Measurements from ENCODE around the gene GIPR.

GRCh38 chr19:45729800-45730290 lies 61.8 kb downstream of the GIPR start:
- TF ChIP-seq ZNF114 (CRISPR knock-in tag; IDR thresholded peaks at IDR 0.05) (no peak), CTCF (conservative IDR thresholded peaks at IDR 0.05; ENCODE audit: low read depth in 2 of 2) (no peak), JUNB (IDR thresholded peaks at IDR 0.05; ENCODE audit: unreplicated experiment) (no peak), EZH2phosphoT487 (IDR thresholded peaks at IDR 0.05; ENCODE audit: unreplicated experiment) (no peak), CREB1 (CRISPR knock-in tag; IDR thresholded peaks at IDR 0.05; ENCODE audit: low read depth) (no peak), POLR2AphosphoS5 (IDR thresholded peaks at IDR 0.05; ENCODE audit: low read depth) (no peak), REST (IDR thresholded peaks at IDR 0.05; ENCODE audit: unreplicated experiment) (no peak), EZH2 (IDR thresholded peaks at IDR 0.05; ENCODE audit: low read depth, unreplicated experiment) (no peak), ETS1 (IDR thresholded peaks at IDR 0.05) (no peak), STAT1 (IDR thresholded peaks at IDR 0.05; ENCODE audit: unreplicated experiment) (no peak)

All from GM23338 (cell line).